HEK293 (cell line): ENCODE measurements around the gene ZDHHC8.
A peak's percentile ranks its signal among the peaks of the same experiment; 100 is the strongest.

ENCODE experiments used
- CTCF ChIP-seq: fragments of 450-650 bp; formaldehyde crosslinking; IDR thresholded peaks from 2 replicates; pipeline ENCODE4 v1.5.1; 2016; ENCODE audit warnings: missing biosample characterization, missing genetic modification characterization
- KLF8 ChIP-seq: fragments of 450-650 bp; formaldehyde crosslinking; IDR thresholded peaks from 2 replicates; pipeline ENCODE4 v1.5.1; 2016; ENCODE audit warnings: missing biosample characterization, missing genetic modification characterization
- SCRT1 ChIP-seq: fragments of 450-650 bp; formaldehyde crosslinking; IDR thresholded peaks from 2 replicates; pipeline ENCODE4 v1.5.1; 2016; ENCODE audit warnings: missing biosample characterization, missing genetic modification characterization, borderline replicate concordance
- ZBTB17 ChIP-seq: fragments of 450-650 bp; formaldehyde crosslinking; IDR thresholded peaks from 2 replicates; pipeline ENCODE4 v1.5.1; 2016; ENCODE audit warnings: missing biosample characterization, missing genetic modification characterization
- ZNF114 ChIP-seq: fragments of 450-650 bp; formaldehyde crosslinking; IDR thresholded peaks from 2 replicates; pipeline ENCODE4 v1.5.0; 2017; ENCODE audit warnings: missing biosample characterization, missing genetic modification characterization
- ZNF274 ChIP-seq, 2 experiments: fragments of 200-500 bp in 1 of 2; fragments of 450-650 bp in 1 of 2; sonication (Bioruptor generic) in 1 of 2; formaldehyde crosslinking in 1 of 2; IDR thresholded peaks; 2 replicates each; pipeline versions ENCODE4 v1.5.1 to v1.6.1; 2014 to 2016; ENCODE audit warnings: borderline replicate concordance in 1 of 2, inconsistent platforms in 1 of 2, low read length in 1 of 2, missing biosample characterization in 1 of 2, missing genetic modification characterization in 1 of 2
- ZNF350 ChIP-seq: fragments of 450-650 bp; formaldehyde crosslinking; IDR thresholded peaks from 2 replicates; pipeline ENCODE4 v1.5.0; 2017; ENCODE audit warnings: missing biosample characterization, mild to moderate bottlenecking, missing genetic modification characterization
- ZNF830 ChIP-seq: fragments of 450-650 bp; IDR thresholded peaks from 2 replicates; pipeline ENCODE4 v1.5.0; 2018; ENCODE audit warnings: missing biosample characterization, missing genetic modification characterization, low read depth, mild to moderate bottlenecking, moderate library complexity

GRCh38 chr22:20186183-20186870, 54.7 kb downstream of the ZDHHC8 start:
- TF ChIP-seq ZNF274 (IDR thresholded peaks at IDR 0.05; ENCODE audit: low read length) (no peak), ZNF274 (tag by site-specific recombination; IDR thresholded peaks at IDR 0.05; ENCODE audit: borderline replicate concordance) (no peak), CTCF (peak; percentile 40; the same call in 1 of the 2 replicates), ZNF830 (tag by site-specific recombination) (no peak), ZBTB17 (tag by site-specific recombination) (no peak), ZNF114 (tag by site-specific recombination) (no peak), KLF8 (no peak), ZNF350 (tag by site-specific recombination) (no peak), SCRT1 (no peak)
